ENCODE measurements around the gene MSI2.

Gene MSI2

DNA sequence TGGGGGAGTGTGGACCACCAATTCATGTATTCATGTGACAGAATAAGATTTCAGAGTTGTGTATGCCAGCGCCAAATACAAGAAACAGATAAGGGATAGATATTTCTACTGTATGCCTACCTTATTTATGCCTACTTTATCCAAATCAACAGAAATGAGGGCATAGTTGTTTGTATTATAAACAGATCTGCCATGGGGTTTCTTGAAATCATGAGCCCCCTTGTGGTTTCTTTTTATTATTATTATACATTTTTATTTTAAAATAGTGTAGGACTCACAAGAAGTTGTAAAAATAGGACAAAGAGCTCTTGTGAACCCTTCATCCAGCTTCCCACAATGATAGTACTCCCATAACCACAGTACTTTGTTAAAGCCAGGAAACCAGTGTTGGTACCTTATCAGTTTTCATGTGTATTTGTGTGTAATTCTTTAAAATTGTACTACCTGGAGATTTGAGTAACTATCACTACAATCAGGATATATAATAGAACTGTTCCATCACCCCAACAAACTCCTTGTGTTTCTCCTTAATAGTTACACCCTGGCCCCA is 259.4 kb downstream of the MSI2 start:
- no peak for DNase-seq

DNA sequence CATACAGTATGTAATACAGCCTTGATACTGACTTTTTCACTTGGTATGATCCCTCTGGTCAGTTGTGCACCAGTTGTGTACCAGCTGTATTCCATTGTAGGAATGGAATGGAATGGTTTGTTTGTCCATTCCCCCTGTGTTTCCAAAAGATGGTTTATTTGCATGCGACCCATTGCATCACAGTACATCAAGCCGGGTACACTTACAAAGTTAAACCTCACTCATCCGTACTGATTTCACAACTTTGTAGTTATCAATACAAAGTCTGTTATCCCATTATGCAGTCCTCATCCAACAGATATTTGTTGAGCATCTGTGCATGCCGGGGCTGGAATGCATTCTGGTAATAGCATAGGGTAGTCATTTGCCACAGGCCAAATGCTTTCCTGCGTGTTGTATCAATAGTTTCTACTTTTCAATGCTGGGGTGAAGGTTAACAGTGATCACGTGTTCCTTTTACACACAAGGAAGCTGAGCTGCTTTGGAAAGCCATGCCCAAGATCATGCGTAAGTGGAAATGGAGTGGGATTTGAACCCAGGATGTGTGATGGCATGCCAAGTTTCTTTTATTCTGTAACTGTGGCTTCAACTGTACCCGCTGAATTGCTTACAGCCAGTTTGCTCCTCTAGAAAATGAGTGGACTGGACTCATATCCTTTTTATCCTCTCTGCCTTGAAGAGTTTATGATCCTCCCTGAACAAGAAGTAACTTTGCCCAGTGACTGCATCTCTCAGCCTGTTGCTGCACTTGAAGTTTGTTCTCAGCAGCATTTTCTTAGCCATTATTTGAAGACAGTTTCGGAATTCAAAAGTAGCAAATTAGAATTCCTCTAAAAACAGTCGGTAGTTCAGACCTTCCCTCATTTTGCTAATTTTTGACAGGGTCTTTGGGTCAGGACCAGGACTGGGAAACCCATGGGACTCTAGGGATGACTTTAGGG is 260.2 kb downstream of the MSI2 start:
- no peak for DNase-seq

DNA sequence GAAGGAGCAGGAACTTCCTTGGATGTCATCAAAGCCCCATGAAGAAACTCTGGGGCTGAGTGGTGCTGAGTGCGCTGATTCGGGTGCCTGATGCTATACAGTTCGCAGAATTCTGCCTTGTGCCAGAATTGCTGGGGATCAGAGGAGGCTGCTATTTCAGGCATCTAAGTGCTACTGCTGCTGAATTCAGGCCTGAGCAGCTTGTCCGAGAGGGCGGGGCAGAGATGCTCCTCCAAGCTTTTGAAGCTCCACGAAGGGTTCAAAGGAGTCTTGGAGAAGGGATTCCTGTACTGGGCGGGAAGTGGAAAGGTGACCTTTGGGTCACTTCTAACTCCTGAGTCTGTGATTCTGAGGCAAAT is 260.9 kb downstream of the MSI2 start:
- DNase-seq, result no peak

GRCh38 chr17:57517632-57518456 is 261.5 kb downstream of the MSI2 start:
- peak; percentile 49 for DNase-seq

GRCh38 chr17:57518587-57519581 is 262.6 kb downstream of the MSI2 start:
- DNase-seq, result peak; percentile 90

GRCh38 chr17:57519800-57520199 is 263.5 kb downstream of the MSI2 start:
- DNase-seq, result no peak

DNA sequence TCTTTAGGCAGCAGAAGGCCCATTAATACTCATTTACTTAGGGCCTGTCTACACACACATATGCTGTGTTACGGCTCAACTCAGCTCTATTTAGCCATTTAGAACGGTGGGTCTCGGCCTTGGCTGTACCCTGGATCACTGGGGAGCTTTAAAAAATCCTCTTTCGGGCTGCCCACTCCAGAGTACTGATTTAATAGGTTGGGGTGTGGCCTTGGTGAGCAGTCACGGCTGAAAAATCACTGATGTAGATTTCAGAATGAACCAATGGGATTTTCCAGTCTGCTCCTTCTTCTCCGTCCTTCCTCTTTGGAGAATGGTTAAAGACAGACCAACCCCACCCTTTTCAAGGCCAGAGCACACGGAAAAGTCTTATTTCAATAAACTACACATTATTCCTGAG is 265.3 kb downstream of the MSI2 start:
- DNase-seq, result no peak

DNA sequence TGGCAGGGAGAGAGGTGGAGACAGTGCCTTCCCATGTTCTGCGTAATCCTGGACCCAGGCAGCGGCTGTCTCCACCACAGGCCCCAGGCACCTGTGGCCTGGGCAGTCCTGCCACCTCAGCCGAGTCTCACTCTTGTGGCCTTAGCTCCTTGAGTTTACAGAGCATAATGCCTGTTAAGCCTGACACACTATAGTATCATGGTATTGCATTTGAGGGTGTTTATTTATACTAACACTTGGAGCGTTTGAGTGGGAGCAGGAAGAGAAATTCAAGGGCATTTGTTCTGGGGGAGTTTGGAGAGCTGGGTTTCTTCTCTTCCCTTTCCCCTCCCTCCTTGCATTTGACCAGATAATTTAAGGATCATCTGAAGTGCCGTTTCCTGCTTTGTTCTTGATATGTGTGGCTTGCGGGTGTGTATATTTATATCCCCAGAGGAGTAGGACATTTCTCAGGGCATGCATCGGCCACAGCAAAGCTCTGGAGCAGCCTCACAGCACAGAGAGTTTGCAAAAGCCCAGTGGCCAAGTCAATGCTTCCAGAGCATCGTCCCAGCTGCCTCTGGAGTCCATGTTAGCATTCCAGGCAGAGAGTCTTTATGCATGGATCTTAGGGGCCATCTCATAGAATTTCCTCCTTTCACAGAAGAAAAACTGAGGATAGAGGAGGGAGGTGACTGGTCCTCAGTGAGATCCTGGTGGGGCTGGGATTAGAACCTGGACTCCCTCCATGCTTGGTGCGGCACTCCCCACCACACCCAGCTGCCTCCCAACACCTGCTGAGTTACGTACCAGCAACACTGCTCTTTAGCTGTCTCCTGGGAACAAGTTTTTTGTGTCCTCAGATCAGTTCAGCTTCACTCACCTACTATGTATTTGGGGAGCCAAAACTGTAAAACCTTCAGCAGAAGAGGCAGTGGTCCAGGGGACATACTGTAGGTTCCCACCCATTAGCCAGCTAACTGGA is 266.0 kb downstream of the MSI2 start:
- peak; percentile 40 for DNase-seq

DNA sequence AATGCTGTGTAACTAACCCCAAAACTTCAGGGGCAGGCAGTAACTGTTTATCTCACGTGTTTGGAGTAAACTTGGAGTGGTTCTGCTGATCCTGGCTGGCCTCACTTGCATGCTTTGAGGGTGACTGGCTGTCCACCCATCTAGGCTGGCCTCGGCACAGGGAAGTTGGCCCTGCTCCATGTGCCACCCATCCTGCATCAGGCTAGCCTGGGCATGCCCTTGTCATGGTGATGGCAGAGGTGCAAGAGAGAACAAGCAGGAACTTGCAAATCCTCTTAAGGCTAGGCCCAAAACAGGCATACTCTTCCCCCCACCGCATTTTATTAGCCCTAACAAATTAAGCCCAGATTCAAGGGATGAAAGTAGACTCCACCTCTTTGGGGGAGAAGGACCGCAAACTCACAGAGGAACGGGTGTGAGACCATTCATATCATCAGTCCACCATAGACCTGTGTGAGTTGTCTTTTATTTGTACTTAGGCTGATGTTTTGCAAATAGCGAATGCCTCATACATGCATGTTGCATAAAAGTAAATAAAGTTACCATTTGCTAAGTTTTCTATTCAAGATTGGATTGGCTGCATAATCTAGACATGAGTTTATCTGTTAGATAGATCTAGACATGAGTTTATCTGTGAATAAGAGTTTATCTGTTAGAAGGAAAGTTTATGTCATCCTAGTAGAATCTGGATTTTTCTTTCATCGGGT is 267.8 kb downstream of the MSI2 start:
- DNase-seq, result peak; percentile 75

- no peak for DNase-seq
Measured at GRCh38 chr17:57524839-57525568, 268.7 kb downstream of the MSI2 start.

DNA sequence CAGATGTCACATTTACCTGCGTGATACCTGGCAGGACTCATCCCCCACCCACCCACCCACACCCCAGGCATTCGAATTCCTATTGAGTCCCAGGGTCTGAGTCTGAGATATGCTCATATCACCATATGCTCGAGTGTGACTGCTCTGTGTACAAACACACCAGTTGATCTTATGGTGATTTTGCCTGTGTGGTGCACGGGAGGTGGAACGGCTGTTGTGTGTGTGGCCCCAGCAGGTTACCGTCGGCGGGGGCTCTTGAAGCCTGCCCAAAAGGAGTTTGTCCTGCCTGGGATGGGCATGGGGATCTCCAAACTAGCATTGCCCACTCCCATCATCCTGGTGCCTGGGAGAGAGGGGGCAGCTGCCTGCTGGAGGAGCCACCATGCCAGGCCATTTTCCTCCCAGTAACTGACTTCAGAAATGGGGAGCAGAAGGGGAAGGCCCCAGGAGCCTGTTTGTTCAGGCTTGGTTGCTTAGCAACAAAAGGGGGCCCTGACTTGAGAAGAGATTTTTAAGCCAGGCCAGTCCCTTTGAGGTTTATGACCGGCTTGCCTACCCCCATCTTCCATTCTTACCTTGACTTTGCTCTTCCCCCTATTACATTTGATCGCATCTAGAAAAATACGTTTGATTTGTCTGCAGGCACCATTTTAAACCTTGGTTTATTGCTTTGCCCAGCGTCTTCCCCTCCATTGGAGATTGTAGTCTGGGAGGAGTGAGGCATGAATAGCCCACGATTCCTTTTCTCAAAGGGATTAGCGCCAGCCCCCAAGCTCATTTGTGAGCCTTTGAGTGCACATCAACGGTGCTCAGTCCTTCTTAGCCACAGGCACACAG is 271.1 kb downstream of the MSI2 start:
- no peak for DNase-seq

DNA sequence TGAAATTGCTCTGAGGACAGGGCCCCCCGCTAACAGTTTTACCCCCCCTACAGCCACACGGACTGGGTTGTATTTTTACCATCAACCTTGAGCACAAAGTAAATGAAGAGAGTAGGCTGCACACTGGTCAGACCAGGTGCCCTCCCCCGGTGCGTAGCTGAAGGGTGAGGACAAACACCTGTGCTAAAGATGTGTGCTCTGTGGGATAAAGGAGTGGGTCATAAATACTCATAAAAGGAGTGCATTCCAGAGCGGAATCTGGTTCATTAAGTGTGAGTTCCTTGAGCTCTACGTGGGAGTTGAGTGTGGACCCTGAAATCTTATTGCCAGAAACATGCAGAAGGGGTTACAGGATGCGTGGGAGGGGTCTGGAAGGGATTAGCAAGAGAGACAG is 271.7 kb downstream of the MSI2 start:
- DNase-seq, result peak; percentile 50

DNA sequence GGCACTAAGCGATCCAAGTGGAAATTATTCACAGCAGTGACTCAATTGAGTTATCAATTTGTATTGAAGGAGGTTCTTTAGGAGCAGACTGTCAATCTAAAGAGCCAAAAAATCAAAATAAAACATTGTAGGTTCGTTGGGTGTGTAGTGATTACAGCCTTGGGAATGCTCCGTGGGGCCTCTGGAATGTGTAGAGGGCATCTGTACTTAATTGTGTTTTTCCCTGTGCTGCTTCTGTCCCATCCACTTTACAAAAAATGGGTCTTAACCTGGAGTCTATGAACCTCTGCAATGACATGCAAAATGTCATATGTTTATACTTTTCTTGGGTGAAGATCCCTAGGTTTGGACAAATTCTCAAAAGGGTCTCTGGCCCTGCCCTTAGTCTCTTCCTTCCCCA is 273.7 kb downstream of the MSI2 start:
- DNase-seq, result no peak

- DNase-seq, result peak; percentile 12
Measured at GRCh38 chr17:57530508-57530907, 274.2 kb downstream of the MSI2 start.

- DNase-seq, result no peak
Measured at GRCh38 chr17:57531078-57531477, 274.8 kb downstream of the MSI2 start.

DNA sequence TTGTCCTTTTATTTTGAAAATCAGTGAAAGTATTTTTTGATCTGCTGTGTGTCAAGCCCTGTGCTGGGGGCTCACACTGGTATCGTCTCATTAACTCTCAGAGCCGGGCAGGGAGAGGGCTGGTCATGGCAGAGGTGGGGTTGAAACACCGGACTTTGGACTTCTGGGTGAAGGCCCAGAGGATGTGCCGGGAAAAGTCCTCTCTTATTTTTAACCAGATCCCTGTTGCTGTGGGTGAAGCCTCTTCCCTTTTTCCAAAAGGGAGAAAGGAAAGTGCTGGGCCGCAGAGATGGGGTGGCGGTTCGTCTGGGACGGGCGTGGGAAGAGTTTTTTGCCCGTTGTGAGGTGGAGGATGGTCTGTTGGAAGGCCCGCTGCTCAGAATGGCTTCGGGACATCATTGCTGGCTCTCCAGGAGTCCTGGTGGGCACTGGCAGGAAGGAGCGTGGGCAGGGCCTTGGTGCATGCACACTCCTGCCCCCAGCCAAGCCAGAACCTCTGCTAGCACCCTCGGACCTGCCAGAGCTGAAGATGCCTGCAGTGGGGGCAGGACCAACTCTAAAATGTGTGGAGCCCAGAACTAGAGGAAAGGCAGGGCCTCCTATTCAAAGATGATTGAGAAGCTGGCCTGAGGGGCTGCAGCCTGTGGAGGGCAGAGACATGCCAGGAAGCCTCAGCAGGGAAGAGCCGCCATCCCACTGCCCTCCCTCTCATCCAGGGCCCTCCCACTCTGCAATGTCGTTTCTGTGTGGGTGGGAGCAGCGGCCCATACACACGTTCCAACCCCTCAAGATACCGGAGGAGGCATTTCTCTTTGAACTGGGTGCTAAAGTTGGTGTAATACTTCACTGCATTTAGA is 275.6 kb downstream of the MSI2 start:
- no peak for DNase-seq

GRCh38 chr17:57532556-57532955 is 276.2 kb downstream of the MSI2 start:
- DNase-seq, result no peak

- DNase-seq, result no peak
Measured at GRCh38 chr17:57532966-57533365, 276.6 kb downstream of the MSI2 start.

Measured in DMS53 (cell line).